ENCODE data around the gene CLBA1. TPM values are rescaled to one million over a fixed set of nuclear protein-coding genes. Genes with fewer than 3 reads are reported as not detected.

The CLBA1 gene
- total and polyA plus RNA-seq, 2 donors (not counting 1 experiment from before 2014, with no cell fraction given), result 0.63 to 5.5 TPM

GRCh38 chr14:105021656-105022275 lies 36.2 kb downstream of the CLBA1 start:
- intact Hi-C loops (cut with micrococcal nuclease), result loop anchor here (1.0 to 2.0 kb wide), 5 partner anchors 24 to 88 kb away; partner anchors contain the start of genes CLBA1 and GPR132
- Histone ChIP-seq H4K20me1 (ENCODE audit: control insufficient read depth, insufficient read depth, low read length, poor library complexity, severe bottlenecking) (peaks cover 25% of the 10 kb centered on the region), H2AFZ (ENCODE audit: insufficient read depth, low read depth, low read length, poor library complexity, severe bottlenecking) (peak overlapping the region; percentile 76)

More at GRCh38 chr14:105021656-105022275, 36.2 kb downstream of the CLBA1 start:
- WGBS (ENCODE audit: insufficient coverage), result 1% methylated on average over 16 of the region's 20 CpGs
- TF ChIP-seq CTCF (IDR thresholded peaks at IDR 0.05), result no peak
- Histone ChIP-seq H3K9ac (ENCODE audit: low read length) (peak overlapping the region; percentile 64), H3K4me2 (replicated peaks; ENCODE audit: low read depth, low read length, poor library complexity, severe bottlenecking) (peak overlapping the region; percentile 79), H3K4me3 (ENCODE audit: control extremely low read depth in 1 of 5, extremely low read depth in 1 of 5, insufficient read depth in 1 of 5, low read depth in 2 of 5, low read length in 4 of 5) (peak overlapping the region; percentile 32 to 73 (median 60)), H3K79me2 (ENCODE audit: control insufficient read depth, insufficient read depth, low read length) (peaks cover 43% of the 10 kb centered on the region), H3K4me1 (ENCODE audit: control insufficient read depth in 2 of 2, insufficient read depth in 2 of 2, low read length in 2 of 2) (peaks cover 17 to 38% of the 10 kb centered on the region in 2 donors), H3K9me3 (ENCODE audit: control extremely low read depth in 1 of 3, control insufficient read depth in 2 of 3, insufficient read depth in 1 of 3, low read length in 2 of 3) (peaks cover 0 to 3% (median 0%) of the 10 kb centered on the region in 3 donors), H3K36me3 (replicated peaks in 1 of 2; ENCODE audit: control extremely low read depth in 1 of 2, control insufficient read depth in 1 of 2, extremely low read depth in 1 of 2, insufficient read depth in 2 of 2, low read length in 1 of 2) (no peaks in the 10 kb centered on the region), H3K27me3 (replicated peaks in 1 of 4; ENCODE audit: control extremely low read depth in 1 of 4, control insufficient read depth in 3 of 4, insufficient read depth in 4 of 4, low read length in 3 of 4) (no peaks in the 10 kb centered on the region), H3K27ac (ENCODE audit: low read length in 2 of 2) (peak overlapping the region; percentile 59 to 64)
- Mint-ChIP-seq H3K4me1 (peaks cover 53% of the 10 kb centered on the region), H3K4me3 (peak overlapping the region; percentile 94), H3K27me3 (no peaks in the 10 kb centered on the region), H3K27ac (peak overlapping the region; percentile 92), H3K9me3 (ENCODE audit: insufficient read depth) (no peaks in the 10 kb centered on the region)
- CTCF ChIA-PET, result interaction anchor here (1.1 to 4.2 kb wide), 3 partner anchors 24 to 42 kb away, joined by 4 to 43 read pairs (median 4); no protein-coding TSS in a partner anchor
- DNase-seq, result no peak
- no peak for ATAC-seq (ENCODE audit: low read depth)
- POLR2A ChIA-PET, result interaction anchor here (1.0 to 1.7 kb wide), 3 partner anchors 37 to 377 kb away, joined by 3 to 14 read pairs (median 3); partner anchors contain the start of genes CLBA1 and TEX22

Measured in B cell (primary cell).